Activated T-helper 1 cell treated with anti-CD3 and anti-CD28 coated beads, Interleukin-12 subunit alpha, Interleukin-12 subunit beta, Interleukin-2, Interleukin-4 antibody, amounts not matched to agents 30 ng/mL and 10 ng/mL and 1 ng/mL, durations not matched to agents 14 hours and 24 hours and 36 hours (primary cell): Measurements from ENCODE around the gene SORCS1. TPM values are rescaled to one million over a fixed set of nuclear protein-coding genes. Genes with fewer than 3 reads are reported as not detected.

Experiments
- DNase-seq: peaks from one replicate; pipeline ENCODE4 v3.0.0; 2021; ENCODE audit warnings: low spot score
- H3K27ac Mint-ChIP-seq: one replicate; pipeline ENCODE4 v1.8.0; 2021; ENCODE audit warnings: mild to moderate bottlenecking, mixed read lengths
- H3K27me3 Mint-ChIP-seq: one replicate; pipeline ENCODE4 v1.8.0; 2022; ENCODE audit warnings: mild to moderate bottlenecking, moderate library complexity, mixed read lengths; ENCODE audit not compliant: insufficient read depth
- H3K36me3 Mint-ChIP-seq: one replicate; pipeline ENCODE4 v1.8.0; 2021; ENCODE audit warnings: low read depth, mixed read lengths
- H3K4me1 Mint-ChIP-seq: one replicate; pipeline ENCODE4 v1.8.0; 2021; ENCODE audit warnings: low read depth, mixed read lengths
- H3K4me3 Mint-ChIP-seq: one replicate; pipeline ENCODE4 v1.8.0; 2021; ENCODE audit warnings: mild to moderate bottlenecking, moderate library complexity, mixed read lengths
- H3K9me3 Mint-ChIP-seq: one replicate; pipeline ENCODE4 v1.8.0; 2021; ENCODE audit warnings: mixed read lengths
- intact Hi-C: fragments of 100-400 bp; cut with micrococcal nuclease; formaldehyde crosslinking; loops from one replicate; pipeline ENCODE4 v1.15.1; 2024
- total RNA-seq: library from RNA; stranded (reverse); gene quantifications from 2 replicates; pipeline ENCODE4 v1.2.3, GENCODE V29; 2022

Gene SORCS1
- total RNA-seq, 1 donor from 2014 or later, result not detected

DNA sequence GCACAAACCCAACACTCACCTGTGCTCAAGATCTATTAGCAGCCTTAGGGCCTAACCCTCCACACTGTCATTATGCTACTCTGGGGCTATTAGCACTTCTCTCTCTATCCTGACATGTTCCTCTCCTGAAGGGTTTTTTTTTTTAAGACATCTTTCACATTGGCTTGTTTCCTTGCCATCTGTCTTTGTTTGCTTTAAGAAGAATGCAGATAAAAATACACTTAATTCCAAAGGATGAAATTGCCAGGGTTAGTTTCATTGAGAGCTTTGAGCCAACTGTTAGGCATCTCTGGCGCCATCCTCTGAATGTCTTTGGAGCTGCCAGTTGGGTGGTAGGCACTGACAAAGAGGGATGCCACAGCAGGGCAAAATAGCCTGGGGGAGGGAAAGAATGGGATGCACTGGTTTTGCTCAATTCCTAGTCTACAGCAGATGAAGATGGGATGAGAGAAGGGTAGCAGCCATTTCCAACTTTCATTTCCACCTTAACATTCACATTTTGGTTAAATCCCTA, 399.2 kb downstream of the SORCS1 start:
- no peaks in the 10 kb centered on the region for H3K36me3 Mint-ChIP-seq
- no peak overlapping the region for H3K27ac Mint-ChIP-seq
- no peaks in the 10 kb centered on the region for H3K27me3 Mint-ChIP-seq
- no peaks in the 10 kb centered on the region for H3K9me3 Mint-ChIP-seq
- no peak overlapping the region for H3K4me3 Mint-ChIP-seq
- H3K4me1 Mint-ChIP-seq, result no peaks in the 10 kb centered on the region
- intact Hi-C loops, result no loop called here
- no peak for DNase-seq

DNA sequence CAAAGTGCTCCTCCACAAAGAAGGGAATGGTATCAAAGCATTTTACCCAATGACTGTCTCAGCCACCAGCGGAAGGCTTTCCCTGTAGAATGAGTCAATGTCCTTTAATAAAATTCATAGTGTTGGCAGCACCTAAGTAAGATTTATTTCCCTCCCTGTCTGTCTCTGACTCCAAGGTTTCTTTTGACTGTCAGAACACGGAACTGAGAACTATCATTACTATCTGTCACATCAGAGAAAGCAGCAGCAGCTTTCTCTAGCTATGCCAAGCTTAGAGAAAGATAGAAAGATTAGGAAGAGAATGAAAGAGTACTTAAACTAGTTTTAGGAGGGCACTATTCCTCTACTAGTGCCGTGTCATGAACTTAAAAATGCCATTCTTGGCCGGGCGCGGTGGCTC, 400.1 kb downstream of the SORCS1 start:
- Mint-ChIP-seq H3K9me3 (no peaks in the 10 kb centered on the region), H3K4me1 (no peaks in the 10 kb centered on the region), H3K36me3 (no peaks in the 10 kb centered on the region), H3K27ac (no peak overlapping the region), H3K27me3 (no peaks in the 10 kb centered on the region), H3K4me3 (no peak overlapping the region)
- intact Hi-C loops, result no loop called here
- no peak for DNase-seq

DNA sequence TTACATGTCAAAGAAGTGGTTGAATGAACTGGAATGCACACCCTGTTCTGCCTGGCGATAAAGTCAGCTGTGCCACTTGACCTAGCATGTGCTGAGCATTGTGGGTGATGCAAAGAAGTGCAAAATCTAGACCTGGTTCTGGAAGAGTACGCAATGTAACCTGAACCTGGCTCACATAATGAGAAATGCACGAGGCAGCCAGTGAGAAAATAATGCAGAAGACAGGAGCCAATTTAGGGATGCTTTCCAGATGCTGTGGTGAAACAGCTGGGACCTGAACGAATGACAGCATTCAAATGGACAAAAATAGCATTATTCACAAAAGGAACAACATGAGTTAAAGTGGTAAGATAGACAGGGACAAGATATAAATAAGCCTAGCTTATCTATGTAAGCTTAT, 402.6 kb downstream of the SORCS1 start:
- no peaks in the 10 kb centered on the region for H3K36me3 Mint-ChIP-seq
- H3K27me3 Mint-ChIP-seq, result no peaks in the 10 kb centered on the region
- H3K4me3 Mint-ChIP-seq, result no peak overlapping the region
- H3K9me3 Mint-ChIP-seq, result no peaks in the 10 kb centered on the region
- no peak for DNase-seq
- intact Hi-C loops, result no loop called here
- no peaks in the 10 kb centered on the region for H3K4me1 Mint-ChIP-seq
- H3K27ac Mint-ChIP-seq, result no peak overlapping the region

DNA sequence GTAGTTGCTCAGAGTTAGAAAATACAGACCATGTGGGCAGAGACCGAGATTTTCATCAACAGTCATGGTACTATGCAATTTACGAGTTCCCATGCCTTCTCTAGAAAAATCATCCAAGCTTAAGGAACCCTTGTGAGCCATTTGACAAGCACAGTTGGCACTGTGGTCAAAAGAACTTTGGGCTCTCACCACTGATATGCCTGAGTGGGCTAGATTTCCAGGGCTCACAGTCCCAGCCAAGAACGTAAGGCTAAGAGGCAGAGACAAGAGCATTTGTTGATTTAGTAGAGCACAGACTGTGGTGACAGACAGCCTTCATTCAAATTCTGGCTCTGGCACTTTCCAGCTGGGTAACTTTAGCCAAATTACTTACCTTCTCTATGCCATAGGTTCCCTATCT, 407.0 kb downstream of the SORCS1 start:
- Mint-ChIP-seq H3K4me3 (no peak overlapping the region), H3K27me3 (no peaks in the 10 kb centered on the region), H3K4me1 (no peaks in the 10 kb centered on the region), H3K9me3 (no peaks in the 10 kb centered on the region), H3K36me3 (no peaks in the 10 kb centered on the region), H3K27ac (no peak overlapping the region)
- intact Hi-C loops, result no loop called here
- no peak for DNase-seq

DNA sequence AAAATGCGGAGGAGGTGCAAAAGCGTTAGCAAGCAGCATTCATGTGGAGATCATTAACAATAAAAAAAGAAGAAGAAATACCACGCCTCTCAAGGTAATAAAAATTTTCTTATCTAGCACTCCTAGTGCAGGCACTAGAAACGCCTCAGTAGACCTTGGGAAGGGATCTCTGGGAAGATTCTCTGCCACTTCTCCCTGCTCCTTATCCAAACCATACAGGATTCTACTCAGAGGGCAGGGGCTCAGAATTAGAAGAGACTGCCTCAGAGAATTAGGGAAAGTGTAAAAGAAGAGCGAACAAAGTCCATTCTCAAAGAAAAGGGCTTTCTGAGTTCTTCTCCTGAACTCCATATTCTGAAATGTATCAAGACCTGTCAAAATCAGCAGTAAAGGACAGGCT, 413.4 kb downstream of the SORCS1 start:
- H3K9me3 Mint-ChIP-seq, result no peaks in the 10 kb centered on the region
- H3K4me3 Mint-ChIP-seq, result no peak overlapping the region
- no peaks in the 10 kb centered on the region for H3K36me3 Mint-ChIP-seq
- no peaks in the 10 kb centered on the region for H3K4me1 Mint-ChIP-seq
- intact Hi-C loops, result no loop called here
- no peaks in the 10 kb centered on the region for H3K27me3 Mint-ChIP-seq
- DNase-seq, result no peak
- H3K27ac Mint-ChIP-seq, result no peak overlapping the region

DNA sequence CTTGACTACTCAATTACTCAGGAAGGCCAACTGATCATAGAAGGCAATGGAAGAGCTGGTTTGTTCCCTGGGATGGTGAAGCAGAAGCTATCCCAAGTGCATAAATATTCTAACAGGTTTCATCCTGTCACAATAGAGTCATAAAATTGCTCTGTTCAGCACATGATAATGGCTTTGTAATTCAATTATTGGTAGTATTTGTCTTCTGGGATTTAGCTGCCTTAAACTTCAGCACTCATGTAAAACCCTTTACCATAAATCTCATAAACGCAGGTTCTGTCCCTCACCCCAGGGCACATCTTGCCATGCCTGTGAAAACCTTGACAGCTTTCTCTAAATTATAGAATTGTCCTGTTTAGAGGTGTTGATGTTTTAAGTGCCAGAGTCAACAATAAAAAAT, 417.6 kb downstream of the SORCS1 start:
- Mint-ChIP-seq H3K27ac (no peak overlapping the region), H3K36me3 (no peaks in the 10 kb centered on the region), H3K4me1 (no peaks in the 10 kb centered on the region), H3K9me3 (no peaks in the 10 kb centered on the region), H3K27me3 (no peaks in the 10 kb centered on the region), H3K4me3 (no peak overlapping the region)
- DNase-seq, result no peak
- intact Hi-C loops, result no loop called here

DNA sequence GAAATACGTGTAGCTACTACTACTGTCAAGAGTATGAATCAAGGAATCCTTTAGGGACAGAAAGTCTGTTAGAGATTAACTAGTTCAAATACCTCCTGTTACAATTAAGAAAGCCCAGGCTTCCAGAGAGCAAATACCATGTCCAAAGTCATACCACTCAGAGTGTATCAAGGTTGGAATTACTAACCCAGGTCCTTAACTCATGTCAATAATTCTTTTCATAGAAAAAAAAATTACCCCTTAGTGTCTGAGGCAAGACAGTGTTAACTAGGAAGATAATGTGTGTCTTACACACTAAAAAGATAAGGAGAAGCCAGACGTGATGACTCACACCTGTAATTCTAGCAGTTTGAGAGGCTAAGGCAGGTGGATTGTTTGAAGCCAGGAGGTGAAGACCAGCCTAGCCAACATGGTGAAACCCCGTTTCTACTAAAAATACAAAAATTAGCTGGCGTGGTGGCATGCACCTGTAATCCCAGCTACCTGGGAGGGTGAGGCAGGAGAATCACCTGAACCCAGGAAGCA, 423.4 kb downstream of the SORCS1 start:
- H3K36me3 Mint-ChIP-seq, result no peaks in the 10 kb centered on the region
- no peak overlapping the region for H3K27ac Mint-ChIP-seq
- no peaks in the 10 kb centered on the region for H3K27me3 Mint-ChIP-seq
- no peaks in the 10 kb centered on the region for H3K9me3 Mint-ChIP-seq
- DNase-seq, result no peak
- intact Hi-C loops, result no loop called here
- H3K4me1 Mint-ChIP-seq, result no peaks in the 10 kb centered on the region
- H3K4me3 Mint-ChIP-seq, result no peak overlapping the region

DNA sequence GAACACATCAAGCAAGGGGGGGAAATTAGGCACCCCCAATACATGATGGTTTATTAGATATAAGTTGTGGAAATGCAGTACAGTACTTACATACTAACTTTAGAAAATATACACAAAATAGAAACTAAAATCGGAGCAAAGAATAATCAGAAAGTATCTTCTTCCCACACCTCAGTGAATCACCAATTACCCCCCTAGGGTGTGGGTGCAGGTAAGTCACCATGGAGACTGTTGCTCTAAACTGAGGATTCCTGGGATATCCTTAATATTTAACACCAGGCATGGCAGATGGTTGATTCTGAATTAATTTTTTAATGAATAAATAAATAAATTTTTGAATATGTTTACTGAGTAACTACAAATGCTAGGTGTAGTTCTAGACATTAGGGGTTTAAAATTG, 424.4 kb downstream of the SORCS1 start:
- H3K36me3 Mint-ChIP-seq, result no peaks in the 10 kb centered on the region
- H3K27ac Mint-ChIP-seq, result no peak overlapping the region
- DNase-seq, result no peak
- H3K4me3 Mint-ChIP-seq, result no peak overlapping the region
- no peaks in the 10 kb centered on the region for H3K27me3 Mint-ChIP-seq
- H3K9me3 Mint-ChIP-seq, result no peaks in the 10 kb centered on the region
- no peaks in the 10 kb centered on the region for H3K4me1 Mint-ChIP-seq
- intact Hi-C loops, result no loop called here

DNA sequence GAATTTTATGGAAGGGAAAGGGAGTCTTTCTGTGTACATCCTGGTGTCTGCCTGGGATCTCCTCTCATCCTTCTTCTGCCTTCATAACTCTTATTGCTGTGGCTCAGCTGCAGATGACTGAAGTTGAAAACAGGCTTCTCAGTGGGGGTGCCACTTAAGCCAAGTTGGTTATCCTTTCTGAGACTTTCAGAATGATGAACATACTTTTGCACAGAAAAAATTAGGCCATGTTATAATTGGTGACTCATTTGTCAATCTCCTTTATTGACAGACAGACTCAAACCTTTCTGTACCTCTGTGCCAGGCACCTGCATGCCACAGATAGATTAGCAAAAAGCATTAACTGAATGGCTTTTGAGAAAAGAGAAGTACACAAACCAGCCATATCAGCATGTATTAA, 430.3 kb downstream of the SORCS1 start:
- no peaks in the 10 kb centered on the region for H3K36me3 Mint-ChIP-seq
- H3K4me1 Mint-ChIP-seq, result no peaks in the 10 kb centered on the region
- intact Hi-C loops, result no loop called here
- no peak for DNase-seq
- no peaks in the 10 kb centered on the region for H3K27me3 Mint-ChIP-seq
- H3K27ac Mint-ChIP-seq, result no peak overlapping the region
- H3K4me3 Mint-ChIP-seq, result no peak overlapping the region
- no peaks in the 10 kb centered on the region for H3K9me3 Mint-ChIP-seq

DNA sequence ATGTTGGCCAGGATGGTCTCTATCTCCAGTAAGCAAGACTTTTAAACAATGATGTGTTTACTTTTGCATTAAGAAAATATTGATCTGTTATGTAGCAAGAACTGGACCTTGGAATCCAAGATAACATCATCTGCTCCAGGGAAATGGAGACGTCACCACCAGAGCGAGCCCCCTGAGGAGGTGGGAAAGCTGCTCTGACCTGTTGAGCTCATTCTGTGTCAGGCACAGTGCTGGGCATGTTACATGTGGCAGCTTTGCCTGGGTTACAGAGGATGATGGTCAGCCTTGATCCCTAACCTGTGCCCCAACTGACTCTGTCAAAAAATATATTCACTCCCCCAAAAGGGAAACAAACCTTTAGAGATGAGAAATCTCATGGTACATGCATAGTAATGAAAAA, 436.3 kb downstream of the SORCS1 start:
- intact Hi-C loops, result no loop called here
- Mint-ChIP-seq H3K4me1 (no peaks in the 10 kb centered on the region), H3K36me3 (no peaks in the 10 kb centered on the region)

DNA sequence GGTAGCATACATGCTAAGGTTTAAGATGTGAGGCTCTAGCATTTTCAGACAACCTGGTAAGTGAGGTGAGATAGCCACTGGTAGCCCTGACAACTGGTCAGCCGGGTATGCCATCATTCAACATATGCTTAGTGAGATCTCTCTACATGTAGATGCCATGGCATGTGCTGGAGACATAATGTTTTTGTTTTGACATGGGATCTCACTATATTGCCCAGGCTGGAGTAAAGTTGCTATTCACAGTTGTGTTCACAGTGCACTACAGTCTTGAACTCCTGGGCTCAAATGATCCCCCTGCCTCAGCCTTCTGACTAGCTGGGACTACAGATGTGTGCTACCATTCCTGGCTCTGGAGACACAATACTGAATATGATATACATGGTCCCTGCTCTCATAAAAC, 437.3 kb downstream of the SORCS1 start:
- no peak overlapping the region for H3K27ac Mint-ChIP-seq
- intact Hi-C loops, result no loop called here
- no peaks in the 10 kb centered on the region for H3K36me3 Mint-ChIP-seq
- no peaks in the 10 kb centered on the region for H3K4me1 Mint-ChIP-seq
- H3K27me3 Mint-ChIP-seq, result no peaks in the 10 kb centered on the region
- H3K4me3 Mint-ChIP-seq, result no peak overlapping the region
- no peaks in the 10 kb centered on the region for H3K9me3 Mint-ChIP-seq
- no peak for DNase-seq

More for the DNA sequence above, 436.3 kb downstream of the SORCS1 start:
- H3K27ac Mint-ChIP-seq, result no peak overlapping the region
- no peaks in the 10 kb centered on the region for H3K9me3 Mint-ChIP-seq
- no peak for DNase-seq
- H3K4me3 Mint-ChIP-seq, result no peak overlapping the region
- no peaks in the 10 kb centered on the region for H3K27me3 Mint-ChIP-seq

DNA sequence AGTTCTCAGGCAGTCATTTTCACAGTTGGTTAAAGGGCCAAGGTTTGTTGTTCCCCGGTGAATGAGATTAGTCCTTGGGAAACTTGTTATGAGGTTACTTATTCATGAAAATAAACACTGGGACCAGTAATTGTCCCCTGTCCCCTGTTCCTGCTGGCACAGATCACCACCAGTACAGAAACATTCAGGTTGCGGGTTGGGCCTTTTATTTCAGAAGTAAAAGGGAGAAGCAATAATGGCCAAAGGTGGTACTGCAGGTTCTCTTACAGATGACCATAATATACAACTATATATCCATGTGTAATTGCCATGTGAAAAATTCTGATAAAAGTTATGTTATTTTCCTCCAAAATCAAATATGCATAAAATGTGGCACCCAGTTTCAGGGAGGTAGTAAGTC, 442.0 kb downstream of the SORCS1 start:
- Mint-ChIP-seq H3K9me3 (no peaks in the 10 kb centered on the region), H3K36me3 (no peaks in the 10 kb centered on the region), H3K27ac (no peak overlapping the region), H3K4me3 (no peak overlapping the region), H3K4me1 (no peaks in the 10 kb centered on the region), H3K27me3 (no peaks in the 10 kb centered on the region)
- no peak for DNase-seq
- intact Hi-C loops, result no loop called here

DNA sequence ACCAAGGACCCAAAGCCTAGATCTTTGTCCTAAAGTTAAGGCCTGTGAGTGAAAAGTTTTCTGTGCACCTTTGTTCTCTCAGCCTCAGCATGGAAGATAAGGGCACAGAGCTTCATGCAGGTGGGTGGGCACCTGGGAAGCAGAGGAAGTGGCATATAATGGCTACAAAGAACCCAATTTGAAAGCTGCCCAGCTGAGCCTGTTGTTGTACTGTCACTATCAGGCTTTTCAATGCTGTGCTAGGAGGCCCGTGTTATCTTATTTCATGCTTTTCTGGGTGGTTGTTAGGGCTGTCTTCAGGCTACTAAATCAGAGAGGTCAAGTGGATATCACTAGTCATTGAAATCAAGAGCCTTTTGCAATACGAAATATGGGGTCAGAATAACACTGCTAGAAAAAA, 443.8 kb downstream of the SORCS1 start:
- Mint-ChIP-seq H3K27ac (no peak overlapping the region), H3K4me1 (no peaks in the 10 kb centered on the region), H3K27me3 (no peaks in the 10 kb centered on the region), H3K9me3 (no peaks in the 10 kb centered on the region), H3K4me3 (no peak overlapping the region), H3K36me3 (no peaks in the 10 kb centered on the region)
- intact Hi-C loops, result no loop called here
- DNase-seq, result no peak

DNA sequence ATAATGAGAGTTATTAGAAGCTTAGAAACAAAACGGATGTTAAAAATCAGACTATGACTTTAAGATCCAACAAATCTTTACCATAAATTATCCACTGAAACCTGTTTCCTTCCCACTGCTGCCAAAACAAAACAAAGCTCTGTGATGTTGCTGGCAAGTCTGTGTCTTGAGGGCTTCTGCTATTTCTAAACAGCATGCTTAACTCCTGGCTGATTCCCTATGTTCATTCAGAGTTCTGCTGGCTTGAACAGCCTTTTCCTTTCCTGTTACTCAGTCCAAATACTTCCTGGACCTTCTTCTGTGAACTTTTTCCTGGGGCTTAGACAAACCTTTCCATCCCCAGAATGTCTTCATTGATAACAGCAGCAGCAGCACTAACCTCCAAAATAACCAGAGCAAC, 448.1 kb downstream of the SORCS1 start:
- intact Hi-C loops, result no loop called here
- H3K27ac Mint-ChIP-seq, result no peak overlapping the region
- H3K9me3 Mint-ChIP-seq, result no peaks in the 10 kb centered on the region
- H3K4me3 Mint-ChIP-seq, result no peak overlapping the region
- H3K4me1 Mint-ChIP-seq, result no peaks in the 10 kb centered on the region
- H3K36me3 Mint-ChIP-seq, result no peaks in the 10 kb centered on the region
- DNase-seq, result no peak
- no peaks in the 10 kb centered on the region for H3K27me3 Mint-ChIP-seq
